Stimulated activated CD8-positive, alpha-beta memory T cell treated with anti-CD3 and anti-CD28 coated beads, Interleukin-7, amount 100 ng/mL, for 48 hours (primary cell): Measurements from ENCODE around the gene SIGLEC5.
A peak's percentile ranks its signal among the peaks of the same experiment; 100 is the strongest.
"Not testable (repeated sequence)": the region's sequence is repeated elsewhere in the genome, so short reads cannot be mapped to it uniquely, and the experiment has no call there.

ENCODE experiments used
- DNase-seq, 2 donors: peaks; one replicate each; pipeline ENCODE4 v3.0.0-alpha.2; 2020; ENCODE audit warnings: low read depth in 1 of 2; ENCODE audit errors: extremely low read depth in 1 of 2

SIGLEC5 gene

DNA sequence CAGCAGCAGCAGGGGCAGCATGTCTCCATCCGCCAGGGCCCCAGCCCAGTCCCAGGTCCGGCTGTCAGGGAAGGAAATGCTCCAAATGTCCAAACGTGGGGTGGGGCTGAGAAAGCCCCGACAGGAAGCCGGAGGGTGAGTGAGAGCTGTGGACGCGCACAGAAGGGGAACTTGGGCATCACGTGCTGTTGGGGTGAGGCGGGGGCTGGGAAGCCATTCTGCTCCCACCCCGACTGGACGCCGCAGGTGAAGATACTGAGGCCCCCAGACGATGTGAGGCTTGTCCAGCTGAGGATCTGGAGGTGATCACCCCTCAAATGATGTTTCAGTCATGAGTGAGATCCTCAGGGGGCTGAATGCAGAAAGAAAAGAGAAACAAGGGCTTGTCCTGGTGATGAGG lies at the start of gene SIGLEC5:
Gene SIGLEC5 (minus strand): TSS at position 87 of the 400 bp plus-strand sequence. CDS start 66 bp downstream, at position 21.
- not testable (repeated sequence) for DNase-seq

DNA sequence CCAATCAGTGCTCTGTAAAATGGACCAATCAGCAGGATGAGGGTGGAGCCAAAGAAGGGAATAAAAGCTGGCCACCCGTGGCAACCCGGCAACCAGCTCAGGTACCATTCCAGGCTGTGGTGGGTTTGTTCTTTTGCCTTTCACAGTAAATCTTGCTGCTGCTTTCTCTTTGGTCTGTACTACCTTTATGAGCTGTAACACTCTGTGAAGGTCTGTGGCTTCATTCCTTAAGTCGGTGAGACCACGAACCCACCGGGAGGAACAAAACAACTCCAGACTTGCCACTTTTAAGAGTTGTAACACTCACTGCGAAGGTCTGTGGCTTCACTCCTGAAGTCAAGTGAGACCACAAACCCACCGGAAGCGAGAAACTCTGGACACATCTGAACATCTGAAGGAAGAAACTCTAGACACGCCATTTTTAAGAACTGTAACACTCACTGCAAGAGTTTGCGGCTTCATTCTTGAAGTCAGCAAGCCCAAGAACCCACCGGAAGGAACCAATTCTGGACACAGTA lies 46.4 kb upstream of the SIGLEC5 start:
- DNase-seq: peak in 1 of 2 donors; percentile 22

DNA sequence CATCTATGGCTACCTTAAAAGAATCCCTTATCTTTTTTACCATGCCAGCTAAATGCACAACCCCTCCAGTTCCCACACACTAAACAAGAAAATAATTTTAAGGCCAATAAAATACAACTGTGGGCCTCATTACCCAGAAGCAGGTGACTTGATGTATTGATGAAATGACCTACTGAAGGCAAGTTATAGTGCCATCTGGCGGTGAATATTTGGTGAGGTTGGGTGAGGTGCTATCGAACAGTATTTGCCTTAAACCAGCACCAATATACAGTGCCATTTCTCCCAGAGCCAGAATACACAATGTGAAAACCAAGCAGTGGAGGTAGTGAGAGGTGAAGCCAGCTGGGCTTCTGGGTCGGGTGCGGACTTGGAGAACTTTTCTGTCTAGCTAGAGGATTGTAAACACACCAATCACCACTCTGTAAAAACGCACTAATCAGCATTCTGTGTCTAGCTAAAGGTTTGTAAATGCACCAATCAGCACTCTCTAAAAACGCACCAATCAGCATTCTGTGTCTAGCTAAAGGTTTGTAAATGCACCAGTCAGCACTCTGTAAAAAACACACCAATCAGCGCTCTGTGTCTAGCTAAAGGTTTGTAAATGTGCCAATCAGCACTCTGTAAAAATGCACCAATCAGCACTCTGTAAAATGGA lies 45.8 kb upstream of the SIGLEC5 start:
- not testable (repeated sequence) for DNase-seq

GRCh38 chr19:51668216-51668615 lies 38.0 kb upstream of the SIGLEC5 start:
- no peak for DNase-seq

- DNase-seq: no peak
These were observed 34.8 kb upstream of the SIGLEC5 start for GRCh38 chr19:51664997-51665396.

DNA sequence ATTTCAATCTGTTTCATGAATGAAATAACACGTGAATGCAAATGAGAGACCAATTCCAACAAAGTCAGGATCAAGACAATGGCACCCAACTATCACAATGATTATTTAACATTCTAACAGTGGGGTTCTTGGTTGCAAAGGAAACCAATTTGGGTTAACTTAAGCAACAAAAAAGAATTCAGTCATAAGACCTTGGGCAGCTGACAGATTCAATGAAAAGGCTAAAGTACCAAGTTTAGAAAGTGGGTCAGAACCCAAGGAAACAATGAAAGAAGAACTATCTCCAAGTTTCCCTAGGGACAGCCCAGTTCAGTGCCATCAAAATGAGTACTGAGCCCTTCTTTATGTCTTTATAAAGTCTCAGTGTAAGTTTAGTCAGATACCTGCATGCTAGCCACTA lies 33.9 kb upstream of the SIGLEC5 start:
- DNase-seq: no peak

- DNase-seq: no peak
These were observed 33.4 kb upstream of the SIGLEC5 start for GRCh38 chr19:51663650-51664049.

- DNase-seq: peak; percentile 18 to 46
These were observed 30.9 kb upstream of the SIGLEC5 start for GRCh38 chr19:51660975-51661600.

GRCh38 chr19:51654783-51655182 lies 24.6 kb upstream of the SIGLEC5 start:
- DNase-seq: no peak

DNA sequence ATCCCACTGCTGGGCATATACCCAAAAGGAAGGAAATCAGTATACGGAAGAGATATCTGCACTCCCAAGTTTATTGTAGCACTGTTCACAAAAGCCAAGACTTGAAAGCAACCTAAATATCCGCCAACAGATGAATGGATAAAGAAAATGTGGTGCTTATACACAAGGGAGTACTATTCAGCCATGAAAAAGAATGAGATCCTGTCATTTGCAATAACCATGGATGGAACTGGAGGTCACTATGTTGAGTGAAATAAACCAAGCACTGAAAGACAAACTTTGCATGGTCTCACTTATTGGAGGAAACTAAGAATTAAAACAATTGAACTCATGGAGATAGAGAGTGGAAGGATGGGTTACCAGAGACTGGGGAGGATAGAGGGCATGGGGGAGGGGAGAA lies 23.0 kb upstream of the SIGLEC5 start:
- DNase-seq: no peak

DNA sequence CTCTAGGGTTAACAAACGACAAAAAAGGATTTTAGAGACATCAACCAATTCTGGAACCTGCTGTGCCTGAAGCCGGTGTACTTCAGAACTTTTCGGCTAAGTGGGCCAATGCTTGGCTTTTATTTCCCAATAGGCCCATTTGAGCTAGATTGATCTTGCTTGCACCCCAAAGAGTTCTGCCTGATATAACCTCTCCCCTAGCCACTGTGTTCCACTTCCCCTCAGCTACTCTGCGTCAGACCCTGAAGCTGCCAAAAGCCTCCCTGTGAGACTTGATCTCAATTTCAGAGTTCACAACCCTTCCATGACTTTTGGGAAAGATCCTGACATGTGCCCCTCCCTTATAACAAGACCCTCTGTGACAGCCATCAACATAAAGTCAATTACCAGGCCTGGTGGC lies 22.1 kb upstream of the SIGLEC5 start:
- no peak for DNase-seq

DNA sequence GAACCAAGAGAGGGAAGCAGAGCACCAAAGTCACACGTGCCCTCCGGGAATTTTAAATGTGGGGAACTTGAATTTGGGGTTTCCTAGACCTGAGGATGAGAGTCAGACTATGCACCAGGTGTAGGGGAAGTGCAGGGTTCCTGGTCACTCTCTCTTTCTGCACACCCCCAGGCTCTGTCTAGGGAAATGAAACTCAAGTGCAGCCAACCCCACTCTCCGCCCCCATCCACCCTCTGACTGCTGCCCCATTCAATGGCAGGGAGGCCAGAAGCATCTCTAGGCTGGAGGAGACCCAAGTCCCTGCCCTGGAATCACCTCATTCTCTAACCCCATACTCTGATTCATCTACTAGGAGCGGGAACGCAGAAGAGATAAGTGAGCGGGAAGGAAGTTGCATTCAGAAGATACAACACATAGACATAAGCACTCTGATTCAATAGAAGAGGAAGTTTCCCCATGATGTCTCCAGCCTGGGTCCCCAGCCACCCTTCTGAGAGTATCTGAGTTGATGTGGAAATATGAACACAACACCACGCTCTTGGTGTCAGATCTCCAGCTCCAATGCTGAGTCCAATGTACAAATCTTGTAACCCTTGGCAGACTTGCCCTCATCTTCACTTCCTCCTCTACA lies 21.1 kb upstream of the SIGLEC5 start:
- DNase-seq: no peak

DNA sequence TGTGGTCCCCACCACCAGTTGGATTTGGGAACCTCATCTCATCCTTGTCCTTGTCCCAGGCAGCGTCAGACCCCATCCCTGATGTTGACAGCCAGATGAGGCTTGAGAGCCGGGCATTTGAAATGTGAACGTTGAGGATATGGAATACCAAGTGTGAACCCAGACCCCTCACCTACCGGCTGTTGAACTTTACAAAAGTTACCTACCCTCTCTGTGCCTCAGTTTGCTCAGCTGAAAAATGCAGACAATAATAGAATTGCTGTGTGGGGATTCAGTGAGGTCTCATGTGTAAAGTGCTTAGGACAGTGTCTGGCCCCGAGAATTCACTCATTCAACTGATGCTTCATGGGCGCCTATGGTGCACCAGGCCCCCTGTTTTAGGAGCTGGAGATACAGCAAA lies 17.1 kb upstream of the SIGLEC5 start:
- no peak for DNase-seq

- not testable (repeated sequence) for DNase-seq
These were observed 16.5 kb upstream of the SIGLEC5 start, which contains the start of gene SIGLEC14 for GRCh38 chr19:51646730-51647129. Gene SIGLEC14 (minus strand): TSS chr19:51646825. CDS start chr19:51646759, 66 bp downstream.

GRCh38 chr19:51644636-51645271 lies 14.6 kb upstream of the SIGLEC5 start:
- no peak for DNase-seq

- DNase-seq: no peak
These were observed 11.4 kb upstream of the SIGLEC5 start for GRCh38 chr19:51641648-51642047.

DNA sequence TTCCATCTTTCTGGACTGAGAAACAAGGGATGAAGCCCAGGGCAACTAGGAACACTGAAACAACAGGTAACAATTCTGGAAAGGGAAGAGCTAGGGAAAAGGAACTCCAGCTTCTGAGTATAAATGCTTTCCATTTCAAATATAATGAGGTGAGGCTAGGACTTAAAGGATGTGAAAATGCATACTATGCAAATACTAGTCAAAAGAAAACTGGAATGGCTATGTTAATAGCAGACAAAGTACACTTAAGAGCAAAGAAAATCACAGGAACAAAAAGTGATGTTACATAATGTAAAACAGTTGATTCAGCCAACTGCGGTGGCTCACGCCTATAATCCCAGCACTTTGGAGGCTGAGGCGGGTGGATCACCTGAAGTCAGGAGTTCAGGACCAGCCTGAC lies 10.2 kb upstream of the SIGLEC5 start:
- no peak for DNase-seq

- no peak for DNase-seq
These were observed 9.7 kb upstream of the SIGLEC5 start for GRCh38 chr19:51639916-51640315.

GRCh38 chr19:51637362-51637978 lies 7.3 kb upstream of the SIGLEC5 start:
- no peak for DNase-seq

DNA sequence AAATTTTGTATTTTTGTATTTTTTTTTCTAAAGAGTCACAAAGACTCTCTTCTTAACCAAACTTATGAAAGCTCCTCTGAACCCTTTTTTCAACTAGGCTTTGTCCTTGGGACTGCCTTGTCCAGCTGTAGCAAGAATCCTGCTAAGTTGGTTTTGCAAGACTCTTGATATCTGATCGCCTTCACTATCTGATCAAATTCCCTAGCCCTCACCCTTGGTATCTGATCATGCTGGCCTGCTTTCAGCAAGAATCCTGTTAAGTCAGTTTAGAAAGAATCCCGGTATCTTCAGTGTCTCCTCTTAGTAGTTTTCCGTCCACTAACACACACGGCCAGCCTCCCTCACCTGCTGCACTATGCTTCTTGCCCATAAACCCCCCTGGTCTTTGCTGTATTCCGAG lies 1.9 kb upstream of the SIGLEC5 start:
- no peak for DNase-seq
